HG02763 (cell line): ENCODE data around the gene CADPS2.

Experiments
- ATAC-seq: cut with Tn5 transposase; IDR thresholded peaks from one replicate; pipeline ENCODE4 v1.9.1; 2021; ENCODE audit warnings: mild to moderate bottlenecking, moderate library complexity; ENCODE audit not compliant: unreplicated experiment

CADPS2 gene

GRCh38 chr7:122886357-122887081, at the start of gene CADPS2:
TSS of gene CADPS2 (minus strand) at chr7:122886460. CDS start at chr7:122886337, 123 bp downstream.
- peak; percentile 86 for ATAC-seq

GRCh38 chr7:122935620-122936019, 49.4 kb upstream of the CADPS2 start:
- no peak for ATAC-seq

- ATAC-seq: no peak
Observed at GRCh38 chr7:122919643-122920181, 33.5 kb upstream of the CADPS2 start.

- ATAC-seq: no peak
Observed at GRCh38 chr7:122914812-122915211, 28.6 kb upstream of the CADPS2 start.

DNA sequence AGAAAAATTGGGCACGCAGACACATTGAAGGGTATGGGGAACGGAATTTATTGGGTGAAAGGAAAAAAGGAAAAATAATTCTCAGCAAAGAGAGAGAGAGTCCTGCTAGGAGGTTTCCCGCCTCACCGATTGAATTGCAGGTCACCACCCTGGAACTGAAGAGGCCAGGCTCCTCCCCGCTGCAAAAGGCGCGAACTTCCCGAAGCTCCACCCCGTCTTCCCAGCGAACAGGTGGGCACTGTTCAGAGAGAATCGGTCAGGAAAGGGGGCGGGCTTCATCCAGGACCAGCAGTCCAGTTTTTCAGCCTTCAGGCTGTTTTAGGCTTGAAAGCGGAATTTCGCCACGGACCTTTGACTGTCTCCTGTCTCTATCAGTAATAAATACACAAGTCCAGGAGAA, 27.3 kb upstream of the CADPS2 start:
- no peak for ATAC-seq

DNA sequence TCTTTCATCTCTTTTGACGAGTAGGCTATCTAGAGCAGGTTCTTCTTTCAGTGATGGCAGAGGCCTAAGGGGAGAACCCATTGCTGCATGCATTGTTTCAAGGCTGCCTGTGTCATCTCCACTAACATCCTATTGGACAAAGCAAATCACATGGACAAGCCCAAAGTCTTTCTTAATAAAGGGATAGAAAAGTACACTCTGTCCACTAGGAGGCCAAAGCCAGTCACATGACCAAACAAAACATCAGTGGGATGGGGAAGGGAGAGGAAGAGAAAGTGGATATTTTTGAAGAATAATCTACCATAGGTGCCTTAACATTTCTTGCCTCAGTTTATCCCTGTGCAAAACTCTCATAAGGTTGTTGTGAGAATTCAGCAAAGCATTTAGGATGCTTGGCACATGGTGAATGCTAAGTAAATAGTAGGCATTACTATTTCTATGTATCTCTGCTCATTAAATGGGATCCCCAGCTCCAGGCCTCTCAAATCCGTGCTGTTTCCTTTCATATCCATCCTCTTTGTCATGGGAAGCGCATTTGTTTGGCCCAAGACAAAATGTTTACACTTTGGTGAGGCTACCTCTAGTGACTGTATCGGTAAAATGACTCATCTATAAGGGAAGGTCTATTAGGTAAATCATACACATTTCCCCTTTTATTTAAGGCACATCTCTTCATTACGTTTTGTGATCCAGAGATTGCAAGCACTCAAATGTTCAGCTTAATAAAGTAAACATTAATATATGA, 16.7 kb upstream of the CADPS2 start:
- ATAC-seq: no peak

DNA sequence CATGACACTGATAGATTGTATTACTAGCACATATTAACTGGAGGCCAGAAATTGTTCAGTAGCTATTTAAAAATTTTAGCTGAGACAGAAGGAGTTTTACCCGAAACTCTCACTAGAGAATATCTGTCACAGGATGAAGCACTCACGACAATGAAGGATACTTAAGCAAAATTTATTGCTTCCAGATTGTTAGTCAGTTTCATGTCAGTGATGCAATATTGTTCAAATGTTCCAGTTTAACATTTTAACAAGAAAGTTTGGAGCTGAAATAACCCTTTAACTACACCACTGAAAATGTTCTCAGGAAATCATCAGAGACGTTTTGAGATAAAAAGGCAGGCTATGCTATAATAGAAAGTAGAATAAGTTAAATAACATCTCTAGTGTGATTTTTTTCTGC, 15.0 kb upstream of the CADPS2 start:
- ATAC-seq: no peak

DNA sequence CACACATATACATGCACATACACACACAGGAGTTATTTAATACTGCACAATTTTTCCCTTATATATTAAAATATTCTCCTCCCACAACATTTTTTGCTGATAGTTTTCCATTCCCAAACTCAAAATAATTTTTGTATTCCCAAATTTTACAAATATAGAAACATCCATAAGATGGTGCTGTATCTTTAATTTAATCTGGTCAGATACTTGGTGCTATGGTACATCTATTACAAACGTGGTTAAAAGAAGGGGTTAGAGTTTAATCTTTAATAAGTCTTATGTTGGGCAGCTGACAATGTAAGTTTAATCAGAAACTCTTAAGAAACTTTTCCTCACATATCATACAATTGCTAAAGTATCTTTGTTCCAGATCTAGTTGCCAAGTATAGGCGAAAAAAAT, 10.2 kb upstream of the CADPS2 start:
- ATAC-seq: no peak

DNA sequence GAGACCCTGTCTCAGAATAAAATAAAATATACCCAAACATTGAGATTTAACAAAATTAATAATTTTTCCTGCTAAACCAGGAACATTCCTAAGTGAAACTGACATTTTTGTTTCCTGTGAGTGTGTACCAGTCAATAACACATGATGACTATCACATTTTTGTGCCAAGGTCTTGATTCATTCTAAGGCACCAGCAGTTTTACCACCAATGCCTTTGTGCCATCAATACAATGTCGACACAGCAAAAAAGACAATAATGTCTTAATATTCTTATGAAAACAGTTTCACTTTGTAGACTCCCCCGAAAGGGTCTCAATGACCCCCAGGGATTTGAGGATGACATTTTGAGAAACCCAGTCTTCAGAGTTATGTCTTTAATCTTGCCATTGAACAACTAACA, 7.2 kb upstream of the CADPS2 start:
- ATAC-seq: no peak

- no peak for ATAC-seq
Observed at GRCh38 chr7:122889116-122889515, 2.9 kb upstream of the CADPS2 start.

GRCh38 chr7:122887848-122888247, 1.6 kb upstream of the CADPS2 start:
- no peak for ATAC-seq

DNA sequence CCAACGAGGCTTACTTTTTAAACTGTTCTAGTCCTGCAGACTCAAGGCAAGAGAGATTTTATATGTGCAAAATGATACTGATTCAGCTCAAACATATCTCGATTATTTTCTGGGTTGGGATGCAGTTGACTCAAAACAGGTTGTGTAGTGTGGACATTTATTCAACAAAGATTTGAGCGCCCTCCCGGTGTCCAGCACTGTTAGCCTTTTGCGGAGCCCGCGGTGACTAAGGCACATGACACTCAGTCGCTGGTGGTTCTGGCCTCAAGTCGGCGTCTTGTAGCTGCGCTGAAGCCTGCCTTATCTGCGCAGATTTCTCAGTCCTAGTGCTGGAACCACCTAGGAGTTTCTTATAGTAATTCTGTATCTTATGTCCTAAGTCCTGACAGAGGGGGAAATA, 938 bp upstream of the CADPS2 start:
- ATAC-seq: no peak

- ATAC-seq: peak; percentile 31
Observed at GRCh38 chr7:122885583-122886356, 490 bp downstream of the CADPS2 start.

- ATAC-seq: no peak
Observed at GRCh38 chr7:122884186-122884585, 2.1 kb downstream of the CADPS2 start.

DNA sequence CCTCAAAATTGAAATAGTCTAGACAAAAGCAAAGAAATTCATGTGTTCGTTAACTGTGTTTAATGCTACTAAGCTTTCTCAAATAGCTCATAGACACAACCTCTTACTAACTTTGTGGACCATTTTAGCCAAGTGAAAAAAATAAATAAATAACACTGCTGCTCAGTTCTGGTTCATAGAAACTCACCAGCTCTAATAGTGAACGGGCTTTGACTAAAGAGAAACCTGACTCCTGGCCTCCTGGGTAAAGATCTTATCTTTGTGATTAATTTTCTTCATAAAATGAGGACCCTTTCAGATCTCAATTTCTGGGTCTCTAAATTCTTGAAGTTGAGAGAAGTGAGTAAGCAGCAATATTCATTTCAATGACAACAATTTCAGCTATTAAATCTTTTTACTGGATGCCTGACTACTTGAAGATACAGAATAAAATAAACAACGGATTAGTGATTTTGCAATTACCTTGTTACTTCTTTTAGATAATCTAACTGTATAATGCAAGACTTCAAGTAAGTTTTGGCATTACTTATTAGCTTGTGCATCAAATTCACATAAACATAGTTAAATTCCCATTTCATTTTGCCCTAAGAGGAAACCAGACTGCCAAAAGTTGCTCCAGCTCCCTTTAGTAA, 3.1 kb downstream of the CADPS2 start:
- ATAC-seq: no peak

- ATAC-seq: no peak
Observed at GRCh38 chr7:122881324-122881723, 4.9 kb downstream of the CADPS2 start.

DNA sequence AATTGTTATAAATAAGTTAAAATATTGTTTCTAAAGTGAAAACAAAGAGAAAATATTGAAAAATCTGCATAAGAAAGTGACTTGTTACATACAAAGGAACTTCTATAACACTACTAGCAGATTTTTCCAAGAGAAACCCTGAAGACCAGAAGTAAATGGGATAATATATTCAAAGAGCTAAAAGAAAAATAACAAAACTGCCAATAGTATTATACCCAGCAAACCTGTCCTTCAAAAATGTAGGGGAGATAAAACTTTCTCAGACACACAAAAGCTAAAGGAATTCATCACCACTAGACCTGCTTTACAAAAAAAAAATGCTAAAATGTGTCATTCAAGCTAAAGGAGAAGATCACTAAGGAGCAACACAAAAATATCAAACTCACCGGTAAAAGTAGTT, 17.0 kb downstream of the CADPS2 start:
- no peak for ATAC-seq

DNA sequence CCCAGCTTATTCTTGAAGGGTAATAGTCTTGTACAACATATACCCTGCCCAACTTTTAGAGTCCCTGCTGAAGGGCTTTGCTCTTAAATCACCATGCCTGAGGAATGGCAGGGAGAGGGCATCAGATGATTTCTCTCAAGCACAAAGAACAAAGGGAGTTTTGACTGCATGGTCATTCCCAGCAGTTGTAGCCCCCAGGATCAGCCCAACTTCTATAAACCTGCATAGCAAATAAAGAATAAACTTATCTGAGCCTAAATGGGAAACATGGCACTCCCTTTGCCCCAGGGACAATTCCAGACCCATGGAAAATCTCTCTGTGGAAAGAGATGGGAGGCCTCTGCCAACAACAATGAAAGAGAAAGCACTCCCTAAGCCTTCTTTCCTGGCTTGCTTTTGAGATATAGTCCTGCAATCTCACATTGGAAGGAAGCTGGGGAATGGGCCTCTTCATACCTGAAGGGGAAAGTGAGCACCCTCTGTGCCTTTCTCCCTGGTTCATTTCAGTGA, 18.7 kb downstream of the CADPS2 start:
- ATAC-seq: no peak

GRCh38 chr7:122864838-122865237, 21.4 kb downstream of the CADPS2 start:
- no peak for ATAC-seq

GRCh38 chr7:122864016-122864415, 22.2 kb downstream of the CADPS2 start:
- ATAC-seq: no peak

- ATAC-seq: no peak
Observed at GRCh38 chr7:122858320-122858719, 27.9 kb downstream of the CADPS2 start.
